HG03342 (cell line): Measurements from ENCODE around the gene PLCG2.
"Not testable (repeated sequence)": the region's sequence is repeated elsewhere in the genome, so short reads cannot be mapped to it uniquely, and the experiment has no call there.

Experiments used
- ATAC-seq: cut with Tn5 transposase; IDR thresholded peaks from one replicate; pipeline ENCODE4 v1.9.1; 2021; ENCODE audit warnings: mild to moderate bottlenecking, moderate library complexity; ENCODE audit not compliant: unreplicated experiment

The PLCG2 gene

GRCh38 chr16:81873843-81874752 is 95.0 kb downstream of the PLCG2 start:
- ATAC-seq, result peak; percentile 77

GRCh38 chr16:81875461-81875860 is 96.4 kb downstream of the PLCG2 start:
- no peak for ATAC-seq

GRCh38 chr16:81876273-81876900 is 97.3 kb downstream of the PLCG2 start:
- ATAC-seq, result no peak

GRCh38 chr16:81877490-81877889 is 98.4 kb downstream of the PLCG2 start:
- not testable (repeated sequence) for ATAC-seq

GRCh38 chr16:81878529-81878928 is 99.4 kb downstream of the PLCG2 start:
- ATAC-seq, result no peak

GRCh38 chr16:81879625-81880024 is 100.5 kb downstream of the PLCG2 start:
- no peak for ATAC-seq

- ATAC-seq, result no peak
Observed at GRCh38 chr16:81880816-81881215, 101.7 kb downstream of the PLCG2 start.

GRCh38 chr16:81881228-81881627 is 102.1 kb downstream of the PLCG2 start:
- ATAC-seq, result no peak

GRCh38 chr16:81882559-81882958 is 103.5 kb downstream of the PLCG2 start:
- no peak for ATAC-seq

- no peak for ATAC-seq
Observed at GRCh38 chr16:81883235-81883634, 104.1 kb downstream of the PLCG2 start.

- no peak for ATAC-seq
Observed at GRCh38 chr16:81885976-81886586, 107.0 kb downstream of the PLCG2 start.

GRCh38 chr16:81888520-81889394 is 109.7 kb downstream of the PLCG2 start:
- no peak for ATAC-seq

- no peak for ATAC-seq
Observed at GRCh38 chr16:81891736-81892364, 112.8 kb downstream of the PLCG2 start.

- no peak for ATAC-seq
Observed at GRCh38 chr16:81894592-81894991, 115.5 kb downstream of the PLCG2 start.

GRCh38 chr16:81896902-81897301 is 117.8 kb downstream of the PLCG2 start:
- no peak for ATAC-seq

GRCh38 chr16:81899601-81900000 is 120.5 kb downstream of the PLCG2 start:
- no peak for ATAC-seq

- no peak for ATAC-seq
Observed at GRCh38 chr16:81900014-81900413, 120.9 kb downstream of the PLCG2 start.

GRCh38 chr16:81900456-81900855 is 121.4 kb downstream of the PLCG2 start:
- no peak for ATAC-seq

- ATAC-seq, result no peak
Observed at GRCh38 chr16:81901484-81901883, 122.4 kb downstream of the PLCG2 start.

GRCh38 chr16:81902025-81902424 is 122.9 kb downstream of the PLCG2 start:
- ATAC-seq, result no peak
